ENCODE measurements around the gene KIF1A. TPM values are rescaled to one million over a fixed set of nuclear protein-coding genes. Genes with fewer than 3 reads are reported as not detected.
"Not testable (repeated sequence)": the region's sequence is repeated elsewhere in the genome, so short reads cannot be mapped to it uniquely, and the experiment has no call there.

KIF1A gene
- total and polyA plus RNA-seq, 2 donors (not counting 3 experiments of a cell fraction or from before 2014, with no cell fraction given): 0.11 to 0.64 TPM

DNA sequence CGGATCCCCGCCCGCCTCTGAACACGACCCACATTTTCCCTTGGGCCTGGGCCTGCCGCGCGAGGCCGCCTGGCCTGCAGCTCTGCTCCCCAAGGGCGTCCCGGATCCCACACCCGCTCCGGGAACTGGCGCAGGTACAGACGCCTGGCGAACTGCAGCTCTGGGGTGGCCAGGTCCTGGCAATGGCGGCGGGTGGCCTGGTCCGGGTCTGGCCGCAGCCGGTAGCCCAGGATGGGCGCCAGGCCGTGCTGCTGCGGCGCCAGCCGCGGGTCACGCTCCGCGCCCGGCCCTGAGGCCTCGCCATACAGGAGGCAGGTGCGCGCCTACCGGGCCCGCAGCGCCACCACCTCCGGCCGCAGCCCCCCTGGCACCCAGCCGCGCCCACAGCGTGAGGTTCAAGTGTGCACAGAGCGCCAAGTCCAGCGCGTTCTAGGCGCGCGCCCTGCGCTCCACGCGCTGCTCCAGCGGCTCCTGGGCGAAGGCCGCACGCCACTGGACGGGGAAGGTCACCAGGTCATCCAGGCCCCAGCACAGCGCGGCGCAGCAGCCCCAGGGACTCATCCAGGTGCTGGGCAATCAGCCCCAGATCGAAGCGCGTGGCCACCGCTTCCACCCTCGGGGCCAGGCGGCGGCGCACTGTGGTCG, 118.8 kb downstream of the KIF1A start:
- Histone ChIP-seq H2AFZ (ENCODE audit: low read depth, low read length) (no peak overlapping the region), H3K27me3 (ENCODE audit: control insufficient read depth in 2 of 2, insufficient read depth in 2 of 2, low read length in 2 of 2) (no peaks in the 10 kb centered on the region), H3K9me1 (replicated peaks; ENCODE audit: control insufficient read depth, extremely low read depth, insufficient read depth, low read length) (no peaks in the 10 kb centered on the region), H3K36me3 (ENCODE audit: control insufficient read depth in 2 of 2, extremely low read depth in 1 of 2, insufficient read depth in 2 of 2, low read length in 2 of 2) (no peaks in the 10 kb centered on the region), H3K9ac (replicated peaks; ENCODE audit: extremely low read depth, insufficient read depth, low read length) (no peak overlapping the region), H3K79me2 (ENCODE audit: control insufficient read depth, insufficient read depth, low read length) (no peaks in the 10 kb centered on the region), H3K4me2 (ENCODE audit: insufficient read depth, low read length) (no peak overlapping the region), H3K9me3 (replicated peaks; ENCODE audit: control insufficient read depth, insufficient read depth, low read length) (no peaks in the 10 kb centered on the region), H3K4me1 (ENCODE audit: control insufficient read depth, extremely low read depth, insufficient read depth, low read length) (no peaks in the 10 kb centered on the region), H4K20me1 (replicated peaks; ENCODE audit: control insufficient read depth, extremely low read depth, insufficient read depth, low read length) (no peaks in the 10 kb centered on the region), H3K4me3 (replicated peaks in 1 of 3; ENCODE audit: insufficient read depth in 1 of 3, low read depth in 1 of 3, low read length in 3 of 3) (no peak overlapping the region), H3K27ac (ENCODE audit: insufficient read depth, low read depth, low read length) (no peak overlapping the region)
- no TSS peak for BruUV-seq (replicated peaks)
- FAIRE-seq (no peak), DNase-seq (ENCODE audit: low read depth, low spot score) (no peak)
- TF ChIP-seq JUN (IDR thresholded peaks at IDR 0.05; ENCODE audit: borderline replicate concordance, insufficient read depth, insufficient read length, low read depth) (no peak), POLR2AphosphoS5 (IDR thresholded peaks at IDR 0.05; ENCODE audit: insufficient read depth, low read depth, low read length) (no peak)
- TF ChIP-seq, protein P1, sequence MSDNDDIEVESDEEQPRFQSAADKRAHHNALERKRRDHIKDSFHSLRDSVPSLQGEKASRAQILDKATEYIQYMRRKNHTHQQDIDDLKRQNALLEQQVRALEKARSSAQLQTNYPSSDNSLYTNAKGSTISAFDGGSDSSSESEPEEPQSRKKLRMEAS (IDR thresholded peaks at IDR 0.05; ENCODE audit: insufficient read depth, insufficient read length): no peak
- TF ChIP-seq, protein P2, sequence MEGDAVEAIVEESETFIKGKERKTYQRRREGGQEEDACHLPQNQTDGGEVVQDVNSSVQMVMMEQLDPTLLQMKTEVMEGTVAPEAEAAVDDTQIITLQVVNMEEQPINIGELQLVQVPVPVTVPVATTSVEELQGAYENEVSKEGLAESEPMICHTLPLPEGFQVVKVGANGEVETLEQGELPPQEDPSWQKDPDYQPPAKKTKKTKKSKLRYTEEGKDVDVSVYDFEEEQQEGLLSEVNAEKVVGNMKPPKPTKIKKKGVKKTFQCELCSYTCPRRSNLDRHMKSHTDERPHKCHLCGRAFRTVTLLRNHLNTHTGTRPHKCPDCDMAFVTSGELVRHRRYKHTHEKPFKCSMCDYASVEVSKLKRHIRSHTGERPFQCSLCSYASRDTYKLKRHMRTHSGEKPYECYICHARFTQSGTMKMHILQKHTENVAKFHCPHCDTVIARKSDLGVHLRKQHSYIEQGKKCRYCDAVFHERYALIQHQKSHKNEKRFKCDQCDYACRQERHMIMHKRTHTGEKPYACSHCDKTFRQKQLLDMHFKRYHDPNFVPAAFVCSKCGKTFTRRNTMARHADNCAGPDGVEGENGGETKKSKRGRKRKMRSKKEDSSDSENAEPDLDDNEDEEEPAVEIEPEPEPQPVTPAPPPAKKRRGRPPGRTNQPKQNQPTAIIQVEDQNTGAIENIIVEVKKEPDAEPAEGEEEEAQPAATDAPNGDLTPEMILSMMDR (IDR thresholded peaks at IDR 0.05; ENCODE audit: extremely low read depth in 1 of 2, insufficient read depth in 1 of 2, low read depth in 1 of 2, low read length in 2 of 2): no peak
- intact Hi-C loops (cut with micrococcal nuclease): no loop called here
- dilution Hi-C loops (cut with MboI; ENCODE audit: extremely low pct_ligation_motif_present, low sequenced_read_pairs): no loop called here
- ChIA-PET CTCF (no interaction called here), POLR2A (no interaction called here)

DNA sequence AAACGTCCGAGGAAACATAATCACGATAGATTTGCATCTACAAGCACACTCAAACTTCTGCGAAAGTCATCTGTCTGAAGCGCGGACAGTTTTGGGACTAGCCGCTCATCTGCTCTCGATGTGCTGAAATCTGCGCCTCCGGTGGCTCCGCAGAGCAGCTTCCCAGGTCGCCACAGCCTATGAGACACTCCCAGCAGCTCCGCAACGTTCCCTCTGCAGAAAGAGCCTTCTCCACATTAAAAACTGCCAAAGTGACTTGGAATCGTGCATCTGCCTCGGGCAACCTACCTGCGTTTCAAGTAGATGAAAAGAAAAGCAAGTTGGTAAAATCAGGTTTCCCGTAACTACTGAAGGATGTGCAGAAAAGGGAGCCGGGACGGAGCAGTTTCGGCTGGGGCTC, 119.4 kb downstream of the KIF1A start:
- H3K4me2 ChIP-seq (ENCODE audit: insufficient read depth, low read length); dilution Hi-C loops (cut with MboI; ENCODE audit: extremely low pct_ligation_motif_present, low sequenced_read_pairs); H3K9me3 ChIP-seq (replicated peaks; ENCODE audit: control insufficient read depth, insufficient read depth, low read length); FAIRE-seq; H3K79me2 ChIP-seq (ENCODE audit: control insufficient read depth, insufficient read depth, low read length); H4K20me1 ChIP-seq (replicated peaks; ENCODE audit: control insufficient read depth, extremely low read depth, insufficient read depth, low read length); POLR2A ChIA-PET; H3K4me3 ChIP-seq (replicated peaks in 1 of 3; ENCODE audit: insufficient read depth in 1 of 3, low read depth in 1 of 3, low read length in 3 of 3); BruUV-seq (replicated peaks); H2AFZ ChIP-seq (ENCODE audit: low read depth, low read length); H3K9me1 ChIP-seq (replicated peaks; ENCODE audit: control insufficient read depth, extremely low read depth, insufficient read depth, low read length); H3K27me3 ChIP-seq (ENCODE audit: control insufficient read depth in 2 of 2, insufficient read depth in 2 of 2, low read length in 2 of 2); H3K4me1 ChIP-seq (ENCODE audit: control insufficient read depth, extremely low read depth, insufficient read depth, low read length); H3K27ac ChIP-seq (ENCODE audit: insufficient read depth, low read depth, low read length); H3K36me3 ChIP-seq (ENCODE audit: control insufficient read depth in 2 of 2, extremely low read depth in 1 of 2, insufficient read depth in 2 of 2, low read length in 2 of 2); DNase-seq (ENCODE audit: low read depth, low spot score); intact Hi-C loops (cut with micrococcal nuclease); CTCF ChIA-PET; H3K9ac ChIP-seq (replicated peaks; ENCODE audit: extremely low read depth, insufficient read depth, low read length): not testable (repeated sequence)

DNA sequence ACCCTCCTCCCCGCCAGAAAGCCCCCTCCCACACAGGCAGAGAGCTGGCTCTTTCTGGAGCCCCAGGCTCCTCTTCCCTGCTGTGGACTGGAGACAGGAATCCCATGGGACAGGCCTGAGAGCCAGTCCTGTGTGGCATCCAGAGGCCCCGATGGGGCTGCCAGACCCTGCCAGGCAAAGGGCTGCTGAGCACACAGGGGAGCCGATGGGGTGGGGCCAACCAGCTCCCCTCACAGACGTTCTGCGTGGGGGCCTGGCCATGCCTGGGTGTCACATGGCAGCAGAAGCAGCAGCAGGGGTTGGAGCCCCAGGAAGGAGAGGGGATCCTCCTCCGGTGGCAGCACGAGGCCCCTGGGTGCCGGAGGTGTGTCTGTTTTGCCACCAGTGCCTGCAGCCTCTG, 120.2 kb downstream of the KIF1A start:
- DNase-seq (ENCODE audit: low read depth, low spot score); H3K27me3 ChIP-seq (ENCODE audit: control insufficient read depth in 2 of 2, insufficient read depth in 2 of 2, low read length in 2 of 2); H4K20me1 ChIP-seq (replicated peaks; ENCODE audit: control insufficient read depth, extremely low read depth, insufficient read depth, low read length); dilution Hi-C loops (cut with MboI; ENCODE audit: extremely low pct_ligation_motif_present, low sequenced_read_pairs); H3K4me2 ChIP-seq (ENCODE audit: insufficient read depth, low read length); H3K27ac ChIP-seq (ENCODE audit: insufficient read depth, low read depth, low read length); H3K9me3 ChIP-seq (replicated peaks; ENCODE audit: control insufficient read depth, insufficient read depth, low read length); POLR2A ChIA-PET; H3K9ac ChIP-seq (replicated peaks; ENCODE audit: extremely low read depth, insufficient read depth, low read length); H3K79me2 ChIP-seq (ENCODE audit: control insufficient read depth, insufficient read depth, low read length); FAIRE-seq; H3K4me1 ChIP-seq (ENCODE audit: control insufficient read depth, extremely low read depth, insufficient read depth, low read length); H3K36me3 ChIP-seq (ENCODE audit: control insufficient read depth in 2 of 2, extremely low read depth in 1 of 2, insufficient read depth in 2 of 2, low read length in 2 of 2); BruUV-seq (replicated peaks); intact Hi-C loops (cut with micrococcal nuclease); H2AFZ ChIP-seq (ENCODE audit: low read depth, low read length); H3K9me1 ChIP-seq (replicated peaks; ENCODE audit: control insufficient read depth, extremely low read depth, insufficient read depth, low read length); H3K4me3 ChIP-seq (replicated peaks in 1 of 3; ENCODE audit: insufficient read depth in 1 of 3, low read depth in 1 of 3, low read length in 3 of 3): not testable (repeated sequence)
- CTCF ChIA-PET: interaction anchor here (0.6 kb wide), 1 partner anchor 185 kb away, joined by 5 read pairs; no protein-coding TSS in a partner anchor

Data from endothelial cell of umbilical vein (primary cell).